ENCODE measurements around the gene UNC13D. TPM values are rescaled to one million over a fixed set of nuclear protein-coding genes. Genes with fewer than 3 reads are reported as not detected.

UNC13D gene
- total and polyA plus RNA-seq, 9 of the 15 experiments (the other 6 are each of a cell fraction or from before 2014, with no cell fraction given): 0.86 to 244 (median 69.2) TPM

- TF ChIP-seq CUX1 (CRISPR knock-in tag; IDR thresholded peaks at IDR 0.05) (no peak), HIVEP1 (CRISPR knock-in tag; IDR thresholded peaks at IDR 0.05) (no peak), MTA2 (IDR thresholded peaks at IDR 0.05; ENCODE audit: low read depth) (no peak), PHTF2 (CRISPR knock-in tag; IDR thresholded peaks at IDR 0.05) (no peak; the same call in 1 of the 2 replicates), GABPB2 (CRISPR knock-in tag; conservative IDR thresholded peaks at IDR 0.05) (no peak), USF2 (CRISPR knock-in tag; IDR thresholded peaks at IDR 0.05) (no peak; the same call in 1 of the 2 replicates), ZNF384 (IDR thresholded peaks at IDR 0.05; ENCODE audit: low read depth, low read length) (0 out of 2 replicates have a peak, but pooled peaks have one; percentile 7), ZKSCAN1 (IDR thresholded peaks at IDR 0.05; ENCODE audit: low read depth, low read length) (peak; percentile 82), ZNF263 (CRISPR knock-in tag; IDR thresholded peaks at IDR 0.05; ENCODE audit: borderline replicate concordance) (0 out of 2 replicates have a peak, but pooled peaks have one; percentile 8), ADNP (tag; IDR thresholded peaks at IDR 0.05) (no peak), PRDM10 (IDR thresholded peaks at IDR 0.05; ENCODE audit: partially characterized antibody) (no peak), NFIX (CRISPR knock-in tag; IDR thresholded peaks at IDR 0.05; ENCODE audit: low read depth) (no peak), FOXP1 (CRISPR knock-in tag; IDR thresholded peaks at IDR 0.05) (peak; percentile 78; the same call in 1 of the 2 replicates), STAT5B (CRISPR knock-in tag; IDR thresholded peaks at IDR 0.05) (no peak), KDM1A (IDR thresholded peaks at IDR 0.05) (0 out of 4 replicates have a peak, but pooled peaks of 1 of the 2 experiments have one; percentile 39), ZNF316 (IDR thresholded peaks at IDR 0.05) (no peak), PHF21A (IDR thresholded peaks at IDR 0.05; ENCODE audit: borderline replicate concordance, low read depth) (0 out of 2 replicates have a peak, but pooled peaks have one; percentile 44), PREB (CRISPR knock-in tag; IDR thresholded peaks at IDR 0.05) (no peak)
These were observed 64.8 kb downstream of the UNC13D start (continued) for GRCh38 chr17:75779250-75779986.
